GM12872 (cell line): ENCODE data around the gene AHDC1.

Experiments
- CTCF ChIP-seq: IDR thresholded peaks from 3 replicates; pipeline ENCODE4 v1.5.1; 2011; ENCODE audit warnings: low read depth, mild to moderate bottlenecking, low read length, moderate library complexity; ENCODE audit not compliant: insufficient read depth

The AHDC1 gene

GRCh38 chr1:27562534-27563340, 41.2 kb downstream of the AHDC1 start:
- no peak for TF ChIP-seq CTCF

- no peak for TF ChIP-seq CTCF
These were observed 41.9 kb downstream of the AHDC1 start for GRCh38 chr1:27562021-27562420.

GRCh38 chr1:27561124-27561899, 42.6 kb downstream of the AHDC1 start:
- no peak for TF ChIP-seq CTCF

GRCh38 chr1:27560268-27561123, 43.4 kb downstream of the AHDC1 start:
- TF ChIP-seq CTCF: no peak

GRCh38 chr1:27559466-27560030, 44.4 kb downstream of the AHDC1 start:
- no peak for TF ChIP-seq CTCF

GRCh38 chr1:27557596-27558340, 46.2 kb downstream of the AHDC1 start:
- TF ChIP-seq CTCF: no peak
